GM21619 (cell line): ENCODE results near the gene MOGAT3.

Experiments used
- ATAC-seq: cut with Tn5 transposase; IDR thresholded peaks from one replicate; pipeline ENCODE4 v1.9.1; 2021; ENCODE audit not compliant: unreplicated experiment

The MOGAT3 gene

GRCh38 chr7:101172854-101173751 is 27.7 kb downstream of the MOGAT3 start:
- ATAC-seq: no peak

GRCh38 chr7:101172005-101172853 is 28.6 kb downstream of the MOGAT3 start:
- no peak for ATAC-seq

GRCh38 chr7:101171442-101171837 is 29.4 kb downstream of the MOGAT3 start:
- ATAC-seq: no peak

- ATAC-seq: no peak
These were observed 30.0 kb downstream of the MOGAT3 start for GRCh38 chr7:101170617-101171441.

- ATAC-seq: no peak
These were observed 30.8 kb downstream of the MOGAT3 start for GRCh38 chr7:101169838-101170551.

GRCh38 chr7:101169110-101169837 is 31.6 kb downstream of the MOGAT3 start:
- no peak for ATAC-seq

- no peak for ATAC-seq
These were observed 32.3 kb downstream of the MOGAT3 start for GRCh38 chr7:101168412-101169049.

- no peak for ATAC-seq
These were observed 33.0 kb downstream of the MOGAT3 start for GRCh38 chr7:101167645-101168411.

- ATAC-seq: no peak
These were observed 33.8 kb downstream of the MOGAT3 start for GRCh38 chr7:101166909-101167644.

GRCh38 chr7:101166648-101166908 is 34.3 kb downstream of the MOGAT3 start:
- ATAC-seq: no peak

GRCh38 chr7:101165958-101166647 is 34.7 kb downstream of the MOGAT3 start:
- ATAC-seq: no peak

GRCh38 chr7:101165075-101165957 is 35.5 kb downstream of the MOGAT3 start, which contains the start of gene VGF:
Gene VGF (minus strand): TSS chr7:101165569. CDS start chr7:101164843, 726 bp downstream.
- peak; percentile 71 for ATAC-seq

GRCh38 chr7:101164071-101164840 is 36.6 kb downstream of the MOGAT3 start:
- ATAC-seq: no peak

GRCh38 chr7:101163279-101164070 is 37.4 kb downstream of the MOGAT3 start:
- ATAC-seq: no peak
